PC-9 (cell line): Measurements from ENCODE around the gene C10orf105.

Source experiments
- CTCF ChIP-seq: fragments of 200-600 bp; sonication (generic); conservative IDR thresholded peaks from 2 replicates; pipeline ENCODE4 v1.6.1; 2017; ENCODE audit warnings: mixed run types, antibody characterized with exemption, mild to moderate bottlenecking, moderate library complexity
- EZH2 ChIP-seq: fragments of 200-600 bp; sonication (generic); IDR thresholded peaks from 2 replicates; pipeline ENCODE4 v1.8.0; 2017; ENCODE audit warnings: antibody characterized with exemption, low read depth

DNA sequence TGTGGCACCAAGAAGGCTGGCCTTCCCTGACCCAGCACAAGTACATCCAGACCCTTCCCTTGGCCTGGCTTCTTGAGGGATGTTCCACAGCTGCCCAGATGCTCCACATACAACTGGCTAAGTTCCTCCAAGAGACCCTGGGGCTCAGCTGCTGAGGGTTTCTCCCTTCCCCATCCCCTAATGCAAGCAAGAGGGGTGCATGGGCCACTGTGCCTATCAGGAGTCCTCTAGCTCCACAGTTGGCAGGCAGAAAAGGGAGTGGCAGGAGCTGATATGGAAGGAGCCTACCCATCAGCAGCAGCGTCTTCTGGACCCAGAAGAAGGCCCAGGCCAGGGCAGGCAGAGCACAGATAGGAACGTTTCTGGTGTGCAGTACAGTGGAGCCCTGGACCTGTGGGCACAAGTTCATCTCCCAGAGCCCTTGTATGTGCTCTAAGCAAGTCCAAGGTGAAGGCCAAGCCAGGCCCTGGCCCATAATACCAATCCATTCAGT lies 27.5 kb upstream of the C10orf105 start:
- TF ChIP-seq CTCF, result no peak
- TF ChIP-seq EZH2, result no peak
